ENCODE measurements around the gene RAP1GAP2. TPM values are rescaled to one million over a fixed set of nuclear protein-coding genes. Genes with fewer than 3 reads are reported as not detected.
A peak's percentile ranks its signal among the peaks of the same experiment; 100 is the strongest.

RAP1GAP2 gene
- total RNA-seq, 4 donors from 2014 or later, result 7.4 to 13.1 (median 10.7) TPM

- no peak for TF ChIP-seq POLR2AphosphoS5 (IDR thresholded peaks at IDR 0.05)
- no peak for TF ChIP-seq EP300 (IDR thresholded peaks at IDR 0.05)
- TF ChIP-seq POLR2A (IDR thresholded peaks at IDR 0.05; ENCODE audit: low read depth), result no peak
- TF ChIP-seq, protein P1, sequence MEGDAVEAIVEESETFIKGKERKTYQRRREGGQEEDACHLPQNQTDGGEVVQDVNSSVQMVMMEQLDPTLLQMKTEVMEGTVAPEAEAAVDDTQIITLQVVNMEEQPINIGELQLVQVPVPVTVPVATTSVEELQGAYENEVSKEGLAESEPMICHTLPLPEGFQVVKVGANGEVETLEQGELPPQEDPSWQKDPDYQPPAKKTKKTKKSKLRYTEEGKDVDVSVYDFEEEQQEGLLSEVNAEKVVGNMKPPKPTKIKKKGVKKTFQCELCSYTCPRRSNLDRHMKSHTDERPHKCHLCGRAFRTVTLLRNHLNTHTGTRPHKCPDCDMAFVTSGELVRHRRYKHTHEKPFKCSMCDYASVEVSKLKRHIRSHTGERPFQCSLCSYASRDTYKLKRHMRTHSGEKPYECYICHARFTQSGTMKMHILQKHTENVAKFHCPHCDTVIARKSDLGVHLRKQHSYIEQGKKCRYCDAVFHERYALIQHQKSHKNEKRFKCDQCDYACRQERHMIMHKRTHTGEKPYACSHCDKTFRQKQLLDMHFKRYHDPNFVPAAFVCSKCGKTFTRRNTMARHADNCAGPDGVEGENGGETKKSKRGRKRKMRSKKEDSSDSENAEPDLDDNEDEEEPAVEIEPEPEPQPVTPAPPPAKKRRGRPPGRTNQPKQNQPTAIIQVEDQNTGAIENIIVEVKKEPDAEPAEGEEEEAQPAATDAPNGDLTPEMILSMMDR (IDR thresholded peaks at IDR 0.05), result no peak
- intact Hi-C loops (cut with DNase I), result no loop called here
These were observed 132.2 kb downstream of the RAP1GAP2 start for GRCh38 chr17:2928294-2928890.

DNA sequence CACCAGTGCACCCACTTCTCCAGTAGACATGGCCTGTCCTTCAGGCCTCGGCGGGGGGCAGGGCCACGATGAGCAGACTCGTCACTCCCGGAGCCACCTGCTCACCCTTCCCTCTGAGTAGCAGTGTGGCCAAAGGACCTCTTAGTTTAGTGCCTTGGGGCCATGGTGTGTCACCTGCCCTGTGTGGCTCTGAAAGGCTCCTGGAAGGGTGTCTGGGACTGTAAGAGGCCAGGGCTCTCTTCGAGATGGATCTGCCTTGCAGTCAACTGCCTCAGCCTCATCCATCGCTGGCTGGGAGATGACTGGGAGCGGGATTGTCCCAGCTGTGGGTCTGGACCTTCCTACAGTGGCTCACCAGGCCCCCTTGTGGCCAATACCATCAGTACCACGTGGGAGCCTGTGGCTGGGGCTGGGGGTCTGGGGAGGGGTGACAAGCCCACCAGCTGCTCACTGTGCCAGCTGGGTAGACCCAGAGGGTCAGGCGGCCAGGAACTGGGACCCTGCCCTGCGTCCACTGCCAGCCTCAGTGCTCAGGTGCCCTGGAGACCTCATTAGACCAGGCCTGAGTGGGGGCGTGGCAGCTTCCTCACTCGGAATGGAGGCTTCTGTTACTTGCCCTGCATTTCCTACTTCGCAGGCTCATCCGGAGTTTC lies 133.8 kb downstream of the RAP1GAP2 start:
- 75% methylated on average over 8 of the region's 15 CpGs for WGBS

More at GRCh38 chr17:2928294-2928890, 132.2 kb downstream of the RAP1GAP2 start:
- Histone ChIP-seq H3K27me3 (no peaks in the 10 kb centered on the region), H3K9me3 (no peaks in the 10 kb centered on the region), H3K4me1 (peaks cover 0 to 7% (median 0%) of the 10 kb centered on the region in 4 donors), H3K4me3 (no peak overlapping the region), H3K36me3 (no peaks in the 10 kb centered on the region), H3K27ac (replicated peaks in 1 of 4) (no peak overlapping the region)
- WGBS, result 81% methylated on average over 16 of the region's 22 CpGs
- no peak for DNase-seq (ENCODE audit: extremely low spot score)

GRCh38 chr17:2931876-2932275 lies 135.6 kb downstream of the RAP1GAP2 start:
- Histone ChIP-seq H3K4me1 (no peaks in the 10 kb centered on the region), H3K36me3 (peaks cover 0 to 7% (median 0%) of the 10 kb centered on the region in 4 donors), H3K27ac (replicated peaks in 1 of 4) (no peak overlapping the region), H3K9me3 (no peaks in the 10 kb centered on the region), H3K27me3 (no peaks in the 10 kb centered on the region), H3K4me3 (no peak overlapping the region)
- DNase-seq (ENCODE audit: extremely low spot score), result no peak
- intact Hi-C loops (cut with DNase I), result no loop called here
- WGBS, result 85% methylated on average over 6 of the region's 10 CpGs
- TF ChIP-seq, protein P1 (IDR thresholded peaks at IDR 0.05), result no peak
- TF ChIP-seq POLR2AphosphoS5 (IDR thresholded peaks at IDR 0.05) (no peak), EP300 (IDR thresholded peaks at IDR 0.05) (no peak), POLR2A (IDR thresholded peaks at IDR 0.05; ENCODE audit: low read depth) (no peak)

More for the DNA sequence above, 133.8 kb downstream of the RAP1GAP2 start:
- H3K36me3 ChIP-seq, result peaks cover 0 to 7% (median 0%) of the 10 kb centered on the region in 4 donors
- no peaks in the 10 kb centered on the region for H3K27me3 ChIP-seq
- no peak for DNase-seq (ENCODE audit: extremely low spot score)
- no peak overlapping the region for H3K27ac ChIP-seq (replicated peaks in 1 of 4)
- no peak overlapping the region for H3K4me3 ChIP-seq
- H3K4me1 ChIP-seq, result no peaks in the 10 kb centered on the region
- no peaks in the 10 kb centered on the region for H3K9me3 ChIP-seq
- intact Hi-C loops (cut with DNase I), result no loop called here
- TF ChIP-seq, protein P1 (IDR thresholded peaks at IDR 0.05), result peak; percentile 8 to 42 (median 18)
- TF ChIP-seq POLR2AphosphoS5 (IDR thresholded peaks at IDR 0.05) (no peak), EP300 (IDR thresholded peaks at IDR 0.05) (no peak), POLR2A (IDR thresholded peaks at IDR 0.05; ENCODE audit: low read depth) (no peak)

- Histone ChIP-seq H3K9me3 (no peaks in the 10 kb centered on the region), H3K27ac (replicated peaks in 1 of 4) (no peak overlapping the region), H3K27me3 (no peaks in the 10 kb centered on the region), H3K36me3 (peaks cover 0 to 7% (median 0%) of the 10 kb centered on the region in 4 donors), H3K4me1 (no peaks in the 10 kb centered on the region), H3K4me3 (no peak overlapping the region)
- 72% methylated on average over 11 of the region's 12 CpGs for WGBS
- intact Hi-C loops (cut with DNase I), result no loop called here
- no peak for DNase-seq (ENCODE audit: extremely low spot score)
- TF ChIP-seq, protein P1 (IDR thresholded peaks at IDR 0.05), result no peak
- TF ChIP-seq POLR2A (IDR thresholded peaks at IDR 0.05; ENCODE audit: low read depth) (no peak), EP300 (IDR thresholded peaks at IDR 0.05) (no peak), POLR2AphosphoS5 (IDR thresholded peaks at IDR 0.05) (no peak)
These were observed 136.7 kb downstream of the RAP1GAP2 start for GRCh38 chr17:2932946-2933345.

All from esophagus muscularis mucosa (tissue), 4 donors.